DMS79 (cell line): Measurements from ENCODE around the gene UQCRH.

Experiments
- DNase-seq: peaks from one replicate; lab custom pipeline; 2025; lab: John Stamatoyannopoulos, UW

UQCRH gene

DNA sequence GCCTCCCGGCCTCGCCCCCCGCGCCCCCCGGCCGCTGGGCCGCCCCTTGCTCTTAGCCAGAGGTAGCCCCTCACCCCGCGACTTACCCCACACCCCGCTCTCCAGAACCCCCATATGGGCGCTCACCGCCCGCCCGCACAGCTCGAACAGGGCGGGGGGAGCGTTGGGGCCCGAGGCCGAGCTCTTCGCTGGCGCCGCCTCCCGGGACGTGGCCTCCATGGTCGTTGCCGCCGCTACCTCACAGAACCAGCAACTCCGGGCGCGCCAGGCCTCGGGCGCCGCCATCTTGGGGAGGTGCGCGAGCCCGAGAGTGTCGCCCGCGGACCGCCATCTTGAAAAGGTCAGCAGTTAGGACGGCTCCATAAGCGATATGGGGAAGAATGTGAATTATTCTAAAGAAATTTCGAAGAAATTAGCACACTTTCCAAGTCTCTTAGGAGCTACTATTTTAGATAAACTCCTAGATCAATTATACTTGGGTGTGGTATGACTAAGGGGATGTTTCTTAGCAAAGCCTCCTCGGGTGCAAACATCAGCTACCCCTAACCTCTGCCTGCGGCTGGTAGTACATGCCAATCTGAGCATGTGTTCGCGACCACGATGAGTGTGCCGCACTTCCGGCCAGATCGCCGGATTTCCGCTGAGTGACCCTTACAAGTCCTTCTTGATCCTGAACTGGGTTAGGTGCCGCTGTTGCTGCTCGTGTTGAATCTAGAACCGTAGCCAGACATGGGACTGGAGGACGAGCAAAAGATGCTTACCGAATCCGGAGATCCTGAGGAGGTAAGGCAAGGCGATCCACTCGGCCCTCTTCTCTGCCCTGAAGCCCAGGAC is at the start of gene UQCRH, which contains the start of gene LRRC41:
Gene UQCRH, plus strand, starts transcription at position 661 of the 834 bp plus-strand sequence. Its CDS starts 69 bp downstream, at position 730.
Gene LRRC41, minus strand, starts transcription at position 579 of the 834 bp plus-strand sequence. Its CDS starts 294 bp downstream, at position 285.
- peak; percentile 97 for DNase-seq

DNA sequence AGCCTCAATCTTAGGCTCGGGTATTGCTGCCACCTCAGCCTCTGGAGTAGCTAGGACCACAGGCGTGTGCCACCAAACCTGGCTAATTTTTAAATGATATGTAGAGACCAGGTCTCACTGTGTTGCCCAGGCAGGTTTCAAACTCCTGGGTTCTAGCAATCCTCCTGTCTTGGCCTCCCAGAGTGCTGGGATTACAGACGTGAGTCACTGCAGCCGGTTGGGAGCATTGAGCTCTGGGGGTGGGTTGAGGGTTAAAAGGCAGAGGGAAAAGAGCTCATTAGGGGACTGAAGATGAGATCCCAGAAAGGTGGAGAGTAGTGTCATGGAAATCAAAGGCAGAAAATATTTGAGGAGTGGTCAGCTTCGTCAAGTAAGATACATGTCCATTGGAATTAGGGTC is 48.8 kb upstream of the UQCRH start:
- no peak for DNase-seq

DNA sequence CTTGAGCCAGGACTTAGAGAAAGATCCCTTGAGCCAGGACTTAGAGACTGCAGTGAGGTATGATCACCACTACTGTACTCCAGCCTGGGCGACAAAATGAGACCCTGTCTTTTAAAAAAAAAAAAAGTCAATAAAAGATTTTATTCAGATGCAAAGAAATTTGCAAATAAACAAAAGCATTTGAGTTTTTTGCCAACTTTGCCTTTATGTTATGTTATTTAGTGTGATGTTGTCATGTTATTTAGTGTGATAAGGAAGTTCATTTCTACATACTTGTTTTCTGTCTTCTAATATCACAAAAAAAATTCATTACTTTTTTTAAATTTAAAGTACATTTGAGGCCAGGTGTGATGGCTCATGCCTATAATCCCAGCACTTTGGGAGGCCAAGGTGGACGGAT is 47.0 kb upstream of the UQCRH start:
- no peak for DNase-seq

DNA sequence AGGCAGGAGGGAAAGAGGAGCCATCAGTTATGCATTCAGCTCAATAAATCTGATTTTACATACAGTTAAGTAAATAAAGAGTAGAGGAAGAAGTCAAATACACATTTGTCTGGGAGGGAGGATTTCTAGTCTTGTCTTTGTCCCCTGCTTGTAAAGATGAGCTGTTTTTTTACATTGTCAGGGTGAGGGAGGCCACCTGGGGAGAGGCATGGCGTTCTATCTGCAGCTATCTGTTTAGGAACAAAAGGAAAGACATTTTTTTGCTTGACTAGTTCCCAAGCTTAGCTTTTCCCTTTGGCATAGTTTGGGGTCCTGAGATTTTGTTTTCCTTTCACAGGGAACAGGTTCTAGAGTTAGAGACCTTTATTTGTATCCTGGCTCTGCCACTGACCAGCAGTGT is 41.0 kb upstream of the UQCRH start:
- no peak for DNase-seq

DNA sequence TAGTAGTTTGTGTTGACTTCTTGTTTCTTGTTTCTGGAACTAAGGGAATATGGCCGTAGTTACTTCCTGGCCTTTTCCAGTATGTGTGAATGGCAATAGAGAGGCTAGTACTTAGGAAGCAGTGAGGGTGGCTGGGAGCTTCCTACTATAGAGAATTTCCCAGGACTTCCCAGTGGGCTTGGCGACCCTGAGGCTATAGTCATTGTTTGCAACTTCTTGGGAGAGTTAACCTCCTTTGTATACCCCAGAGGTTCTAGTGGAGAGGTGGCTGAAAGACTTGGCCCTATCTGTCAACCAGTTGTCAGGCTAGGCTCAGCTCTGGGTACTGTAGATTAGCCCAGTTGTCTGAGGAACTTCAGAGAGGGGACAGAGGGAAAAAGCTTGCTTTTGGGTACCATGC is 40.4 kb upstream of the UQCRH start:
- no peak for DNase-seq

DNA sequence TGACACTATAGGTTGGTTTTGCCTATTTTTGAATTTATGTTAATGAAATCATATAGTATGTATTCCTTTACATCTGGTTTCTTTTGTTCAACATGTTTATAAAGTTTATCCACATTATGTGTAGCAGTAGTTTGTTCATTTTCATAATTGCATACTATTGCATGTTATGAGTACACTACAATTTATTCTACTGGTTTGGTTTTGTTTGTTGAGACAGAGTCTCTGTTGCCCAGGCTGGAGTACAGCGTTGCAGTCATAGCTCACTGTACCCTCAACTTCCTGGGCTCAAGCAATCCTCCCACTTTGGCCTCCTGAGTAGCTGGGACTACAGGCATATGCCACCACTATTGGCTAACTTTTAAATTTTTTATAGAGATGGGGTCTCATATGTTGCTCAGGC is 34.9 kb upstream of the UQCRH start:
- DNase-seq: no peak

DNA sequence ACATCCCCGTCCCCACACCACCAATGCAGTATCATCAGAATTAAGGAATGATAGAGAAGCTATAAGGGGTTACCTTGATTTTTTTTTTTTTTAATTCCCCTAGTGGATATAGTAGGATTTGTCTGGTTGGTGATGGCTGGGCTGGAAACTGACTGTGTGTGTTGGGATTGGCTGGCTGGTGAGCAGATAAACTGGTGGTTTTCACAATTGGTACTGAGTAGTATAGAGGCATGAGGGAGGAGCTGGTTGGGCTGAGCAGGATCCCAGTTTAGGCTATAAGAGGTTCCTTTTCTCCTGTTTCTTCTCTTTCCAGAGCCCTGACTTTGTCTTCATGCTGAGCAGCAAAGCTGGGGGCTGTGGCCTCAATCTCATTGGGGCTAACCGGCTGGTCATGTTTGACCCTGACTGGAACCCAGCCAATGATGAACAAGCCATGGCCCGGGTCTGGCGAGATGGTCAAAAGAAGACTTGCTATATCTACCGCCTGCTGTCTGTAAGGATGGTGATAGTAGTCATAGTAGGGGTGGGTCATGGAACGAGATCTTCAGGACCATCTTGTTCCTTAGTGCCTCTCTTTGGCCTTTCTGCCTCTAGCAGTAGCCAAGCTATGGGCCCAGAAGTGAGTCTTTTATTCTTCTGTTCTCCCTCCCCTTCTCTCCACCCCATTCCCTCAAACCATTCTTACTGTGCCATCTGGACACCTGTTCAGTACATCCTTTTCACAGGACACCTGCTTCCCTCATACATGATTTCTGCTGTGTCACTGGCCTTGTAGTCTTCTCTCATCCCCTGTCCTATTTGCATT is 29.1 kb upstream of the UQCRH start:
- no peak for DNase-seq

- no peak for DNase-seq
Measured at GRCh38 chr1:46275030-46275337, 28.5 kb upstream of the UQCRH start.

DNA sequence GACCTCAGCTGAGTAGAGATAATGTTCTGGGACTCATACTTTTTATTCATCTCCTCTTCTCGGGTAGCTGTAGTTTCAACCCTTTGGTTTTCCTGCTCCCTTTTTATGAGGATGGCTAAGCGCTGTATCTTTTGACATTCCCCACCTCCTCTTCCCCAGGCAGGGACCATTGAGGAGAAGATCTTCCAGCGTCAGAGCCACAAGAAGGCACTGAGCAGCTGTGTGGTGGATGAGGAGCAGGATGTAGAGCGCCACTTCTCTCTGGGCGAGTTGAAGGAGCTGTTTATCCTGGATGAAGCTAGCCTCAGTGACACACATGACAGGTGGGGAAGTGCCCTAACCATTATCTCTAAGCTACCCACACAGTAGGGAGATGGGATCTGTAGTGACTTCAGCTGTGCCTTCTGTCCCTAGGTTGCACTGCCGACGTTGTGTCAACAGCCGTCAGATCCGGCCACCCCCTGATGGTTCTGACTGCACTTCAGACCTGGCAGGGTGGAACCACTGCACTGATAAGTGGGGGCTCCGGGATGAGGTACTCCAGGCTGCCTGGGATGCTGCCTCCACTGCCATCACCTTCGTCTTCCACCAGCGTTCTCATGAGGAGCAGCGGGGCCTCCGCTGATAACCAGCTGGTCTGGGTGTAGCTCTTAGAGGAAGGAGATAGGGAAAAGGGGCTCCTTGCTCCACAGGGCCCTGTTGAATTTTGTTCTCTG is 25.7 kb upstream of the UQCRH start:
- DNase-seq: no peak

- DNase-seq: no peak
Measured at GRCh38 chr1:46278807-46279206, 24.7 kb upstream of the UQCRH start.

- DNase-seq: no peak
Measured at GRCh38 chr1:46280092-46280491, 23.4 kb upstream of the UQCRH start.

GRCh38 chr1:46281021-46281420 is 22.5 kb upstream of the UQCRH start:
- no peak for DNase-seq

- no peak for DNase-seq
Measured at GRCh38 chr1:46284058-46284457, 19.4 kb upstream of the UQCRH start.

DNA sequence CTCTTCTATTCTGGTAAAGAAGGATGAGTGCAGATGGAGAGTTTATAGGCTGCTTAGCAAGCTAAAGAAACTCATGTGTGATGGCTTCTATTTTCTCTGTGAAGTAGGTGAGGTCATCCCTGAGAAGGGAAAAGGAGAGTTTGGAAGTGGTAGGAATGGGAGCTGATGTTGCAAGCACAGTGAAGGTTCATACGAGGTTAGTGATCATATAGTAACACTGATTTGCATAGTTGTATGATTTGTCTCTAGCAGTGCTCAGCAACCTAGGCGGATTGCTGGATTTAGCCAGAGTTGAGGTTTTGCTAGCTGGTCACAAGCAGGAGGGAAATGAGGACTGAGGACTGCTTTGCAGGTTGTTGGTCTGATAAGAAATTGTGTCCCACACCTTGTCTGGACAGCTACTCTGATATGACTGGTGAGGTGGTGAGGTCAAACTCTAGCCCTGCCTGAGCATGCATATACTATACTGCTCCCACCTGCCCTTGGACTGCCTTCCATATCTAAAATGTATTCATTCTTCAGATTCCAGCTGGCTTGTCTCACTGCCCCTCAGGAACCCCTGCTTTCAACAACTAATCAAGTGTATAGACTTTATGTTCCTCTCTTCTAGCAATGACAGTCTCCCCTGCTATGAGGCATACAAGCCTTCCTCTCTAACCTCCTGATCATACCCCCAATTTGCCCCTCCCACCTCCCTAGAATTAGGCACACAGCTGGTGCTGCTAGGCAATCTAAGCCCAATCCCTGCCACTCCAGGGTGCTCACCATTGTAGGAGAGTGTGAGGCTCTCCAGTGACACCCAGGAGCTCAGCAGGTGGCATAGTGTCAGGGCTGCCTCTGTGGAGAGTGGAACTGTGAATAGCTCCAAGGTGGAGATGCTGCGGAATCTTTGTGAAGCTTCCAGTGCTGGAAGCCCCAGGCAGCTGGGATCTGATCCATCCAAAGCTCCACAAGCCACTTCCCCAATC is 18.6 kb upstream of the UQCRH start:
- no peak for DNase-seq

GRCh38 chr1:46285730-46286477 is 17.6 kb upstream of the UQCRH start:
- peak; percentile 87 for DNase-seq

- no peak for DNase-seq
Measured at GRCh38 chr1:46288485-46289133, 14.9 kb upstream of the UQCRH start.

GRCh38 chr1:46289134-46289494 is 14.4 kb upstream of the UQCRH start:
- DNase-seq: no peak

DNA sequence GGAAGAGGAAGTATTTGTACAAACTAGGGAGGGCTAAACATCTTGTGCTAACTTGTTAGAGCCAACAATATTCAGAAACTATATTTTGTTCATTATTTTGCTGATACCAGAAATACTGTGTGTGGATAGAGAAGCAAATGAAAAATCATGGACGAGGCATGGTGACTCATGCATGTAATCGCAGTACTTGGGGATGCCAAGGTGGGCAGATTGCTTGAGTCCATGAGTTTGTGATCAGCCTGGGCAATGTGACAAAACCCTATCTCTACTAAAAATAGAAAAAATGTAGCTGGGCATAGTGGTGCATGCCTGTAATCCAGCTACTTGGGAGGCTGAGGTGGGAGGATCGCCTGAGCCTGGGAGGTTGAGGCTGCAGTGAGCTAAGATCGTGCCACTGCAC is 13.5 kb upstream of the UQCRH start:
- no peak for DNase-seq

DNA sequence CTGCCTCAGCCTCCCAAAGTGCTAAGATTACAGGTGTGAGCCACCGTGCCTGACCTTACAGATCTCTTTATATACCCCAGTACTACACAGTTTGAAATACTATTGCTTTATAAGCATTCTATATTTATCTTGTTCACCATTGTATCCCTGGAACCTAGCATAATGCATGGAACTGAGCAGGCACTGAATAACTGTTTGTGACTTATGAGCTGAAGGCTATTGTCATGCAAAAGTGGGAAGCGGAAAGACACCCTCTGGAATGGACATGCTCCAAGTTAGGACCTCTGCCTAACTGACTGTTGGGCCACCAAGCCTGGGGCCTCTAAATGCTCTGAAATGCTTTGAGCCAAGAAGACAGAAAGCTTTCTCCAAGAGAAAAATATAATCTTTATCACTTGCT is 8.2 kb upstream of the UQCRH start:
- no peak for DNase-seq

- DNase-seq: no peak
Measured at GRCh38 chr1:46298387-46298786, 5.1 kb upstream of the UQCRH start.
